OCI-M2 (cell line): Measurements from ENCODE around the gene CAPN8.

ENCODE experiments used
- DNase-seq: peaks from one replicate; lab custom pipeline; 2025; ENCODE audit not compliant: unreplicated experiment; lab: John Stamatoyannopoulos, UW

The CAPN8 gene

GRCh38 chr1:223665592-223666312, at the start of gene CAPN8:
Gene CAPN8, minus strand, starts transcription at chr1:223665701. Its CDS starts 55 bp downstream, at chr1:223665646.
- no peak for DNase-seq

- DNase-seq, result no peak
Observed at GRCh38 chr1:223714849-223715603, 49.5 kb upstream of the CAPN8 start.

GRCh38 chr1:223714421-223714724, 48.9 kb upstream of the CAPN8 start:
- no peak for DNase-seq

GRCh38 chr1:223713546-223714420, 48.3 kb upstream of the CAPN8 start:
- no peak for DNase-seq

GRCh38 chr1:223712850-223713474, 47.5 kb upstream of the CAPN8 start:
- no peak for DNase-seq

- DNase-seq, result no peak
Observed at GRCh38 chr1:223712194-223712849, 46.8 kb upstream of the CAPN8 start, which contains the start of gene CAPN2. Gene CAPN2, plus strand, starts transcription at chr1:223712539. Its CDS starts 102 bp downstream, at chr1:223712641.

GRCh38 chr1:223711747-223712193, 46.3 kb upstream of the CAPN8 start:
- no peak for DNase-seq

- no peak for DNase-seq
Observed at GRCh38 chr1:223711173-223711572, 45.7 kb upstream of the CAPN8 start.

- no peak for DNase-seq
Observed at GRCh38 chr1:223710179-223711133, 45.0 kb upstream of the CAPN8 start.

- DNase-seq, result no peak
Observed at GRCh38 chr1:223709598-223709997, 44.1 kb upstream of the CAPN8 start.

- DNase-seq, result no peak
Observed at GRCh38 chr1:223708651-223709268, 43.3 kb upstream of the CAPN8 start.

- DNase-seq, result no peak
Observed at GRCh38 chr1:223708001-223708359, 42.5 kb upstream of the CAPN8 start.

- no peak for DNase-seq
Observed at GRCh38 chr1:223707256-223708000, 41.9 kb upstream of the CAPN8 start.

GRCh38 chr1:223706077-223706973, 40.8 kb upstream of the CAPN8 start:
- DNase-seq, result no peak

- no peak for DNase-seq
Observed at GRCh38 chr1:223704921-223705878, 39.7 kb upstream of the CAPN8 start.

GRCh38 chr1:223703668-223704013, 38.1 kb upstream of the CAPN8 start:
- no peak for DNase-seq
